GM23338 (cell line): ENCODE data around the gene SYNDIG1. TPM values are rescaled to one million over a fixed set of nuclear protein-coding genes. Genes with fewer than 3 reads are reported as not detected.

ENCODE experiments used
- ATAC-seq: fragments of 200-7000 bp; cut with Tn5 transposase; 3 replicates; pipeline ENCODE4 v1.9.1; 2020
- DNase-seq: peaks from one replicate; pipeline ENCODE4 v3.0.0-alpha.2; 2015; ENCODE audit warnings: low spot score
- H2AFZ ChIP-seq: fragments of 200-600 bp; sonication (generic); 2 replicates; pipeline ENCODE4 v1.8.0; 2016; ENCODE audit warnings: antibody characterized with exemption, mild to moderate bottlenecking, moderate library complexity
- H3F3A ChIP-seq: fragments of 200-600 bp; sonication (generic); replicated peaks from 2 replicates; pipeline ENCODE4 v1.8.0; 2017; ENCODE audit warnings: antibody characterized with exemption, mixed run types, low read depth
- H3K27ac ChIP-seq: fragments of 200-600 bp; sonication (generic); 2 replicates; pipeline ENCODE4 v1.6.1; 2016; ENCODE audit warnings: low read depth
- H3K27me3 ChIP-seq: fragments of 200-600 bp; sonication (generic); 2 replicates; pipeline ENCODE4 v1.8.0; 2016; ENCODE audit warnings: mild to moderate bottlenecking, mixed run types, moderate library complexity; ENCODE audit not compliant: insufficient read depth
- H3K36me3 ChIP-seq: fragments of 200-600 bp; sonication (generic); 2 replicates; pipeline ENCODE4 v1.8.0; 2016; ENCODE audit warnings: mild to moderate bottlenecking; ENCODE audit not compliant: insufficient read depth
- H3K4me1 ChIP-seq: fragments of 200-600 bp; sonication (generic); 2 replicates; pipeline ENCODE4 v1.8.0; 2016; ENCODE audit warnings: mild to moderate bottlenecking, moderate library complexity; ENCODE audit not compliant: insufficient read depth
- H3K4me2 ChIP-seq: fragments of 200-600 bp; sonication (generic); 2 replicates; pipeline ENCODE4 v1.7.1; 2017; ENCODE audit warnings: mixed run types
- H3K4me3 ChIP-seq: fragments of 200-600 bp; sonication (generic); 2 replicates; pipeline ENCODE4 v1.6.1; 2016; ENCODE audit warnings: mixed run types
- H3K79me2 ChIP-seq: fragments of 200-600 bp; sonication (generic); replicated peaks from 2 replicates; pipeline ENCODE4 v1.8.0; 2017; ENCODE audit warnings: mild to moderate bottlenecking; ENCODE audit not compliant: insufficient read depth
- H3K9me2 ChIP-seq: fragments of 200-600 bp; sonication (generic); 2 replicates; pipeline ENCODE4 v1.8.0; 2017; ENCODE audit not compliant: insufficient read depth
- H4K20me1 ChIP-seq: fragments of 200-600 bp; sonication (generic); replicated peaks from 2 replicates; pipeline ENCODE4 v1.8.0; 2017; ENCODE audit warnings: mild to moderate bottlenecking; ENCODE audit not compliant: insufficient read depth
- H3K27ac Mint-ChIP-seq: 2 replicates; pipeline ENCODE4 v1.8.0; 2020; ENCODE audit warnings: inconsistent platforms, mild to moderate bottlenecking, moderate library complexity, mixed read lengths
- H3K27me3 Mint-ChIP-seq: 3 replicates; pipeline ENCODE4 v1.8.0; 2022; ENCODE audit warnings: low read depth, mild to moderate bottlenecking, moderate library complexity, mixed read lengths, inconsistent platforms; ENCODE audit not compliant: insufficient read depth, poor library complexity
- H3K36me3 Mint-ChIP-seq: 3 replicates; pipeline ENCODE4 v1.8.0; 2021; ENCODE audit warnings: low read depth, mild to moderate bottlenecking, inconsistent platforms, moderate library complexity, mixed read lengths
- H3K4me1 Mint-ChIP-seq: 3 replicates; pipeline ENCODE4 v1.8.0; 2020; ENCODE audit warnings: mild to moderate bottlenecking, inconsistent platforms, mixed read lengths
- H3K4me3 Mint-ChIP-seq: 3 replicates; pipeline ENCODE4 v1.8.0; 2021; ENCODE audit warnings: moderate library complexity, mild to moderate bottlenecking, inconsistent platforms, mixed read lengths
- H3K9me3 Mint-ChIP-seq: 3 replicates; pipeline ENCODE4 v1.8.0; 2020; ENCODE audit warnings: moderate library complexity, mild to moderate bottlenecking, inconsistent platforms, mixed read lengths
- CREB1 ChIP-seq: fragments of 250-450 bp; sonication (Bioruptor Pico); IDR thresholded peaks from 2 replicates; pipeline ENCODE4 v1.5.0; 2020; ENCODE audit warnings: low read depth, mild to moderate bottlenecking, moderate library complexity
- EZH2 ChIP-seq: fragments of 200-600 bp; sonication (generic); IDR thresholded peaks from one replicate; pipeline ENCODE4 v1.8.0; 2017; ENCODE audit warnings: antibody characterized with exemption, mild to moderate bottlenecking, low read depth; ENCODE audit not compliant: unreplicated experiment
- EZH2phosphoT487 ChIP-seq: fragments of 200-600 bp; sonication (generic); IDR thresholded peaks from one replicate; pipeline ENCODE4 v1.8.1; 2018; ENCODE audit warnings: antibody characterized with exemption; ENCODE audit not compliant: unreplicated experiment
- JUNB ChIP-seq: IDR thresholded peaks from one replicate; pipeline ENCODE4 v1.6.1; 2016; ENCODE audit warnings: antibody characterized with exemption; ENCODE audit not compliant: unreplicated experiment
- NANOG ChIP-seq: IDR thresholded peaks from 2 replicates; pipeline ENCODE4 v1.6.1; 2016; ENCODE audit warnings: antibody characterized with exemption, borderline replicate concordance
- POLR2AphosphoS5 ChIP-seq: IDR thresholded peaks from 2 replicates; pipeline ENCODE4 v1.6.1; 2016; ENCODE audit warnings: antibody characterized with exemption, low read depth
- ZNF114 ChIP-seq: fragments of 250-450 bp; sonication (Bioruptor Pico); IDR thresholded peaks from 2 replicates; pipeline ENCODE4 v1.5.0; 2020; ENCODE audit warnings: mild to moderate bottlenecking, moderate library complexity
- ZNF331 ChIP-seq: fragments of 250-450 bp; sonication (Bioruptor Pico); IDR thresholded peaks from 2 replicates; pipeline ENCODE4 v1.5.0; 2020; ENCODE audit warnings: low read depth, mild to moderate bottlenecking, moderate library complexity
- polyA plus RNA-seq: library from polyadenylated mRNA; unstranded; fragments of >200 nt; fragmentation: Nextera tagmentation; extraction: Ambion mirVana; gene quantifications from 2 replicates; pipeline ENCODE4 v1.2.1, GENCODE V29; 2016
- total RNA-seq: library from RNA; depleted of rRNA; stranded (reverse); fragments of >200 nt; shearing (Covaris generic); gene quantifications from 2 replicates; pipeline ENCODE4 v1.2.3, GENCODE V29; 2014
- TF ChIP-seq, protein P1 (sequence below): IDR thresholded peaks from one replicate; pipeline ENCODE4 v1.6.1; 2018; ENCODE audit warnings: antibody characterized with exemption; ENCODE audit not compliant: unreplicated experiment
- TF ChIP-seq, protein P2 (sequence below), 2 experiments: fragments of 200-600 bp in 1 of 2; sonication (generic) in 1 of 2; conservative IDR thresholded peaks; 2 replicates each; pipeline versions ENCODE4 v1.5.1 to v1.6.1; 2016 to 2017; ENCODE audit warnings: antibody characterized with exemption in 2 of 2, low read depth in 2 of 2, mild to moderate bottlenecking in 2 of 2, moderate library complexity in 1 of 2
- TF ChIP-seq, protein P3 (sequence below): IDR thresholded peaks from 2 replicates; pipeline ENCODE4 v1.6.1; 2016; ENCODE audit warnings: antibody characterized with exemption

The SYNDIG1 gene
- total and polyA plus RNA-seq, 2 experiments from 2014 or later: 2.8 to 4.8 TPM

DNA sequence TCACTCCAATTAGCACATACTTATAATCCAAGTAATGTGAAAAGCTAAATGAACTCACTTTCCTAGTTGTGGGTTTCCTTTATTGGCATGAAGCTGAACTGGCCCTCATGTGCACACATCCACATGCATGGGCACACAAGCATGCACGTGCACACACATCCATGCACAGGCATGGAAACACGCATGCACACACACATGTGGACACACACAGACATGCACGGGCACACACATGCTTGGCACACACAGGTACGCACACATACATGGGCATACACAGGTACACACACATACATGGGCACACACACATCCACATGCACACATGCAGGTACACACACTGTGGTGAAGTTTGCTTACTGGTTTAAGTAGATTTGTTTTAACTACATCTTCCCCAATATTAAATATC, 23.8 kb downstream of the SYNDIG1 start (continued):
- TF ChIP-seq CREB1: no peak
- no peak for TF ChIP-seq NANOG
- no peak for TF ChIP-seq EZH2phosphoT487
- TF ChIP-seq EZH2: no peak
- TF ChIP-seq POLR2AphosphoS5: no peak

GRCh38 chr20:24493661-24494459, 24.4 kb downstream of the SYNDIG1 start:
- no peak for TF ChIP-seq ZNF114 (CRISPR knock-in tag)
- TF ChIP-seq, protein P1, sequence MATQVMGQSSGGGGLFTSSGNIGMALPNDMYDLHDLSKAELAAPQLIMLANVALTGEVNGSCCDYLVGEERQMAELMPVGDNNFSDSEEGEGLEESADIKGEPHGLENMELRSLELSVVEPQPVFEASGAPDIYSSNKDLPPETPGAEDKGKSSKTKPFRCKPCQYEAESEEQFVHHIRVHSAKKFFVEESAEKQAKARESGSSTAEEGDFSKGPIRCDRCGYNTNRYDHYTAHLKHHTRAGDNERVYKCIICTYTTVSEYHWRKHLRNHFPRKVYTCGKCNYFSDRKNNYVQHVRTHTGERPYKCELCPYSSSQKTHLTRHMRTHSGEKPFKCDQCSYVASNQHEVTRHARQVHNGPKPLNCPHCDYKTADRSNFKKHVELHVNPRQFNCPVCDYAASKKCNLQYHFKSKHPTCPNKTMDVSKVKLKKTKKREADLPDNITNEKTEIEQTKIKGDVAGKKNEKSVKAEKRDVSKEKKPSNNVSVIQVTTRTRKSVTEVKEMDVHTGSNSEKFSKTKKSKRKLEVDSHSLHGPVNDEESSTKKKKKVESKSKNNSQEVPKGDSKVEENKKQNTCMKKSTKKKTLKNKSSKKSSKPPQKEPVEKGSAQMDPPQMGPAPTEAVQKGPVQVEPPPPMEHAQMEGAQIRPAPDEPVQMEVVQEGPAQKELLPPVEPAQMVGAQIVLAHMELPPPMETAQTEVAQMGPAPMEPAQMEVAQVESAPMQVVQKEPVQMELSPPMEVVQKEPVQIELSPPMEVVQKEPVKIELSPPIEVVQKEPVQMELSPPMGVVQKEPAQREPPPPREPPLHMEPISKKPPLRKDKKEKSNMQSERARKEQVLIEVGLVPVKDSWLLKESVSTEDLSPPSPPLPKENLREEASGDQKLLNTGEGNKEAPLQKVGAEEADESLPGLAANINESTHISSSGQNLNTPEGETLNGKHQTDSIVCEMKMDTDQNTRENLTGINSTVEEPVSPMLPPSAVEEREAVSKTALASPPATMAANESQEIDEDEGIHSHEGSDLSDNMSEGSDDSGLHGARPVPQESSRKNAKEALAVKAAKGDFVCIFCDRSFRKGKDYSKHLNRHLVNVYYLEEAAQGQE: no peak
- Histone ChIP-seq H3K27me3 (no peaks in the 10 kb centered on the region), H2AFZ (no peak overlapping the region), H3K4me1 (peaks cover 11% of the 10 kb centered on the region), H3K79me2 (no peaks in the 10 kb centered on the region), H4K20me1 (no peaks in the 10 kb centered on the region), H3F3A (no peaks in the 10 kb centered on the region), H3K4me2 (no peak overlapping the region), H3K9me2 (no peaks in the 10 kb centered on the region), H3K36me3 (no peaks in the 10 kb centered on the region), H3K4me3 (no peak overlapping the region), H3K27ac (no peak overlapping the region)
- Mint-ChIP-seq H3K27ac (peak overlapping the region; percentile 84; the same call in 1 of the 2 replicates), H3K4me3 (no peak overlapping the region), H3K4me1 (peaks cover 33% of the 10 kb centered on the region), H3K27me3 (peaks cover 13% of the 10 kb centered on the region), H3K36me3 (peaks cover 5% of the 10 kb centered on the region; the same call in 2 of the 3 replicates), H3K9me3 (no peaks in the 10 kb centered on the region; the same call in 2 of the 3 replicates)
- DNase-seq: no peak
- no peak for ATAC-seq

- no peak for DNase-seq
- Mint-ChIP-seq H3K9me3 (no peaks in the 10 kb centered on the region; the same call in 2 of the 3 replicates), H3K4me1 (peaks cover 33% of the 10 kb centered on the region), H3K27me3 (peaks cover 13% of the 10 kb centered on the region), H3K27ac (peak overlapping the region; percentile 84; the same call in 1 of the 2 replicates), H3K36me3 (no peaks in the 10 kb centered on the region; the same call in 2 of the 3 replicates), H3K4me3 (no peak overlapping the region)
- ATAC-seq: no peak
- Histone ChIP-seq H3K36me3 (no peaks in the 10 kb centered on the region), H3K9me2 (no peaks in the 10 kb centered on the region), H3K27ac (no peak overlapping the region), H3K27me3 (no peaks in the 10 kb centered on the region), H3K4me3 (no peak overlapping the region), H3K79me2 (no peaks in the 10 kb centered on the region), H3K4me1 (peaks cover 11% of the 10 kb centered on the region), H3F3A (no peaks in the 10 kb centered on the region), H2AFZ (no peak overlapping the region), H3K4me2 (no peak overlapping the region), H4K20me1 (no peaks in the 10 kb centered on the region)
- TF ChIP-seq NANOG (no peak), JUNB (no peak), ZNF331 (no peak), EZH2phosphoT487 (no peak), POLR2AphosphoS5 (no peak), EZH2 (no peak)
- TF ChIP-seq, protein P2, sequence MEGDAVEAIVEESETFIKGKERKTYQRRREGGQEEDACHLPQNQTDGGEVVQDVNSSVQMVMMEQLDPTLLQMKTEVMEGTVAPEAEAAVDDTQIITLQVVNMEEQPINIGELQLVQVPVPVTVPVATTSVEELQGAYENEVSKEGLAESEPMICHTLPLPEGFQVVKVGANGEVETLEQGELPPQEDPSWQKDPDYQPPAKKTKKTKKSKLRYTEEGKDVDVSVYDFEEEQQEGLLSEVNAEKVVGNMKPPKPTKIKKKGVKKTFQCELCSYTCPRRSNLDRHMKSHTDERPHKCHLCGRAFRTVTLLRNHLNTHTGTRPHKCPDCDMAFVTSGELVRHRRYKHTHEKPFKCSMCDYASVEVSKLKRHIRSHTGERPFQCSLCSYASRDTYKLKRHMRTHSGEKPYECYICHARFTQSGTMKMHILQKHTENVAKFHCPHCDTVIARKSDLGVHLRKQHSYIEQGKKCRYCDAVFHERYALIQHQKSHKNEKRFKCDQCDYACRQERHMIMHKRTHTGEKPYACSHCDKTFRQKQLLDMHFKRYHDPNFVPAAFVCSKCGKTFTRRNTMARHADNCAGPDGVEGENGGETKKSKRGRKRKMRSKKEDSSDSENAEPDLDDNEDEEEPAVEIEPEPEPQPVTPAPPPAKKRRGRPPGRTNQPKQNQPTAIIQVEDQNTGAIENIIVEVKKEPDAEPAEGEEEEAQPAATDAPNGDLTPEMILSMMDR (conservative IDR thresholded peaks at IDR 0.05; ENCODE audit: low read depth in 2 of 2): no peak
- TF ChIP-seq, protein P3, sequence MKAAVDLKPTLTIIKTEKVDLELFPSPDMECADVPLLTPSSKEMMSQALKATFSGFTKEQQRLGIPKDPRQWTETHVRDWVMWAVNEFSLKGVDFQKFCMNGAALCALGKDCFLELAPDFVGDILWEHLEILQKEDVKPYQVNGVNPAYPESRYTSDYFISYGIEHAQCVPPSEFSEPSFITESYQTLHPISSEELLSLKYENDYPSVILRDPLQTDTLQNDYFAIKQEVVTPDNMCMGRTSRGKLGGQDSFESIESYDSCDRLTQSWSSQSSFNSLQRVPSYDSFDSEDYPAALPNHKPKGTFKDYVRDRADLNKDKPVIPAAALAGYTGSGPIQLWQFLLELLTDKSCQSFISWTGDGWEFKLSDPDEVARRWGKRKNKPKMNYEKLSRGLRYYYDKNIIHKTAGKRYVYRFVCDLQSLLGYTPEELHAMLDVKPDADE: no peak
- TF ChIP-seq, protein P1: no peak
Measured at GRCh38 chr20:24494460-24494920, 25.1 kb downstream of the SYNDIG1 start.
